ENCODE measurements around the gene C13orf42. TPM values are rescaled to one million over a fixed set of nuclear protein-coding genes. Genes with fewer than 3 reads are reported as not detected.

The C13orf42 gene
- total RNA-seq, 1 donor from 2014 or later, result not detected

- no peak overlapping the region for H3K27ac Mint-ChIP-seq
Measured at GRCh38 chr13:51058461-51059167, 52.5 kb downstream of the C13orf42 start.

GRCh38 chr13:51057906-51058305 lies 53.2 kb downstream of the C13orf42 start:
- no peak for ATAC-seq (ENCODE audit: low read depth)
- no peak for TF ChIP-seq CTCF (IDR thresholded peaks at IDR 0.05)
- DNase-seq, result no peak
- Mint-ChIP-seq H3K27ac (no peak overlapping the region), H3K4me3 (no peak overlapping the region), H3K27me3 (no peaks in the 10 kb centered on the region), H3K9me3 (no peaks in the 10 kb centered on the region), H3K4me1 (no peaks in the 10 kb centered on the region), H3K36me3 (ENCODE audit: low read depth) (no peaks in the 10 kb centered on the region)
- intact Hi-C loops (cut with micrococcal nuclease), result no loop called here
- POLR2A ChIA-PET, result interaction anchor here (0.6 kb wide), 1 partner anchor 1557 kb away, joined by 4 read pairs; no protein-coding TSS in a partner anchor
- CTCF ChIA-PET, result interaction anchor here (0.8 kb wide), 1 partner anchor 12 kb away, joined by 3 read pairs; no protein-coding TSS in a partner anchor

More at GRCh38 chr13:51058461-51059167, 52.5 kb downstream of the C13orf42 start:
- POLR2A ChIA-PET, result no interaction called here
- CTCF ChIA-PET, result interaction anchor here (0.8 to 1.4 kb wide), 3 partner anchors 11 to 12 kb away, joined by 3 to 4 read pairs (median 3); no protein-coding TSS in a partner anchor
- H3K4me3 Mint-ChIP-seq, result no peak overlapping the region
- no peaks in the 10 kb centered on the region for H3K4me1 Mint-ChIP-seq
- no peak for DNase-seq
- ATAC-seq (ENCODE audit: low read depth), result no peak
- intact Hi-C loops (cut with micrococcal nuclease), result no loop called here
- H3K9me3 Mint-ChIP-seq, result no peaks in the 10 kb centered on the region
- H3K36me3 Mint-ChIP-seq (ENCODE audit: low read depth), result no peaks in the 10 kb centered on the region
- no peaks in the 10 kb centered on the region for H3K27me3 Mint-ChIP-seq
- TF ChIP-seq CTCF (IDR thresholded peaks at IDR 0.05), result no peak

GRCh38 chr13:51057001-51057400 lies 54.1 kb downstream of the C13orf42 start:
- DNase-seq (no peak), ATAC-seq (ENCODE audit: low read depth) (no peak)
- Mint-ChIP-seq H3K4me1 (no peaks in the 10 kb centered on the region), H3K36me3 (ENCODE audit: low read depth) (no peaks in the 10 kb centered on the region), H3K27ac (no peak overlapping the region), H3K9me3 (no peaks in the 10 kb centered on the region), H3K4me3 (no peak overlapping the region), H3K27me3 (no peaks in the 10 kb centered on the region)
- TF ChIP-seq CTCF (IDR thresholded peaks at IDR 0.05), result no peak
- POLR2A ChIA-PET, result no interaction called here
- CTCF ChIA-PET, result interaction anchor here (0.7 to 1.0 kb wide), 2 partner anchors 9 to 13 kb away, joined by 3 read pairs; no protein-coding TSS in a partner anchor
- intact Hi-C loops (cut with micrococcal nuclease), result no loop called here

- no peak for TF ChIP-seq CTCF (IDR thresholded peaks at IDR 0.05)
- Mint-ChIP-seq H3K36me3 (ENCODE audit: low read depth) (no peaks in the 10 kb centered on the region), H3K27me3 (no peaks in the 10 kb centered on the region), H3K4me1 (no peaks in the 10 kb centered on the region), H3K27ac (no peak overlapping the region), H3K4me3 (no peak overlapping the region), H3K9me3 (no peaks in the 10 kb centered on the region)
- ATAC-seq (ENCODE audit: low read depth), result no peak
- intact Hi-C loops (cut with micrococcal nuclease), result no loop called here
- POLR2A ChIA-PET, result no interaction called here
- CTCF ChIA-PET, result no interaction called here
- no peak for DNase-seq
Measured at GRCh38 chr13:51052581-51052980, 58.5 kb downstream of the C13orf42 start.

- no peak overlapping the region for H3K27ac Mint-ChIP-seq
- ChIA-PET CTCF (no interaction called here), POLR2A (no interaction called here)
- no peaks in the 10 kb centered on the region for H3K9me3 Mint-ChIP-seq
- no peaks in the 10 kb centered on the region for H3K36me3 Mint-ChIP-seq (ENCODE audit: low read depth)
- H3K4me1 Mint-ChIP-seq, result no peaks in the 10 kb centered on the region
- intact Hi-C loops (cut with micrococcal nuclease), result no loop called here
- DNase-seq (no peak), ATAC-seq (ENCODE audit: low read depth) (no peak)
- no peaks in the 10 kb centered on the region for H3K27me3 Mint-ChIP-seq
- no peak overlapping the region for H3K4me3 Mint-ChIP-seq
- no peak for TF ChIP-seq CTCF (IDR thresholded peaks at IDR 0.05)
Measured at GRCh38 chr13:51050021-51050830, 60.8 kb downstream of the C13orf42 start.
